Fibroblast of lung (primary cell): ENCODE results near the gene TANC1. TPM values are rescaled to one million over a fixed set of nuclear protein-coding genes. Genes with fewer than 3 reads are reported as not detected.

Experiments
- DNase-seq, 2 donors: peaks; one replicate each; pipeline versions ENCODE4 v3.0.0 to v3.0.0-alpha.2; 2010; ENCODE audit warnings: low read depth in 2 of 2
- H2AFZ ChIP-seq: 2 replicates; pipeline ENCODE4 v1.5.1; 2012; ENCODE audit warnings: low read length, control low read depth, inconsistent platforms
- H3K27ac ChIP-seq: 2 replicates; pipeline ENCODE4 v1.5.1; 2011; ENCODE audit warnings: low read length, control low read depth; ENCODE audit not compliant: insufficient read depth
- H3K27me3 ChIP-seq: 2 replicates; pipeline ENCODE4 v1.5.1; 2011; ENCODE audit warnings: mild to moderate bottlenecking, low read length; ENCODE audit not compliant: control insufficient read depth, insufficient read depth
- H3K36me3 ChIP-seq: 2 replicates; pipeline ENCODE4 v1.5.1; 2011; ENCODE audit warnings: low read length; ENCODE audit not compliant: control insufficient read depth, insufficient read depth
- H3K4me1 ChIP-seq: 2 replicates; pipeline ENCODE4 v1.5.1; 2011; ENCODE audit warnings: low read length; ENCODE audit not compliant: control insufficient read depth, insufficient read depth; ENCODE audit errors: extremely low read depth
- H3K4me2 ChIP-seq: 2 replicates; pipeline ENCODE4 v1.5.1; 2011; ENCODE audit warnings: low read length, control low read depth; ENCODE audit not compliant: insufficient read depth; ENCODE audit errors: extremely low read depth
- H3K4me3 ChIP-seq, 4 experiments: fragments of 200-600 bp in 1 of 4; sonication (generic) in 1 of 4; replicated peaks in 1 of 4; 2 replicates each; pipeline ENCODE4 v1.5.1; 2011 to 2016; ENCODE audit warnings: low read length in 4 of 4, low read depth in 3 of 4, mild to moderate bottlenecking in 3 of 4, control low read depth in 2 of 4, inconsistent platforms in 1 of 4, mixed read lengths in 1 of 4; ENCODE audit not compliant: insufficient read depth in 1 of 4; ENCODE audit errors: control extremely low read depth in 1 of 4
- H3K79me2 ChIP-seq: 2 replicates; pipeline ENCODE4 v1.5.1; 2012; ENCODE audit warnings: mild to moderate bottlenecking, low read length, inconsistent platforms; ENCODE audit not compliant: control insufficient read depth, insufficient read depth
- H3K9ac ChIP-seq: 2 replicates; pipeline ENCODE4 v1.5.1; 2011; ENCODE audit warnings: mild to moderate bottlenecking, low read length, control low read depth; ENCODE audit not compliant: insufficient read depth
- H3K9me3 ChIP-seq: 2 replicates; pipeline ENCODE4 v1.5.1; 2012; ENCODE audit warnings: low read depth, low read length; ENCODE audit not compliant: control insufficient read depth, insufficient read depth
- H4K20me1 ChIP-seq: 2 replicates; pipeline ENCODE4 v1.5.1; 2011; ENCODE audit warnings: low read length; ENCODE audit not compliant: control insufficient read depth, insufficient read depth; ENCODE audit errors: extremely low read depth
- EZH2 ChIP-seq: IDR thresholded peaks from 2 replicates; pipeline ENCODE4 v1.5.1; 2012; ENCODE audit warnings: low read length, control low read depth, mild to moderate bottlenecking; ENCODE audit errors: missing control alignments
- polyA plus RNA-seq, 2 donors: library from polyadenylated mRNA; depleted of rRNA in 1 of 2; stranded (reverse) in 1 of 2; unstranded in 1 of 2; fragments of >200 nt; gene quantifications; 2 replicates each; pipeline ENCODE4 v1.2.1, GENCODE V29; 2011 to 2012; ENCODE audit warnings: missing spikeins in 1 of 2
- total RNA-seq: library from RNA; depleted of rRNA; stranded (reverse); fragments of >200 nt; gene quantifications from 2 replicates; pipeline ENCODE4 v1.2.1, GENCODE V29; 2014
- TF ChIP-seq, protein P1 (sequence below), 2 donors: IDR thresholded peaks in 1 of 2; conservative IDR thresholded peaks in 1 of 2; 1 replicate in 1 of 2; 2 replicates in 1 of 2; pipeline ENCODE4 v1.5.1; 2011 to 2012; ENCODE audit warnings: low read length in 2 of 2, control low read depth in 1 of 2, inconsistent platforms in 1 of 2, low read depth in 1 of 2, mild to moderate bottlenecking in 1 of 2

TANC1 gene
- total and polyA plus RNA-seq, 2 donors (not counting 1 experiment from before 2014, with no cell fraction given) = 32.7 to 41.9 TPM

DNA sequence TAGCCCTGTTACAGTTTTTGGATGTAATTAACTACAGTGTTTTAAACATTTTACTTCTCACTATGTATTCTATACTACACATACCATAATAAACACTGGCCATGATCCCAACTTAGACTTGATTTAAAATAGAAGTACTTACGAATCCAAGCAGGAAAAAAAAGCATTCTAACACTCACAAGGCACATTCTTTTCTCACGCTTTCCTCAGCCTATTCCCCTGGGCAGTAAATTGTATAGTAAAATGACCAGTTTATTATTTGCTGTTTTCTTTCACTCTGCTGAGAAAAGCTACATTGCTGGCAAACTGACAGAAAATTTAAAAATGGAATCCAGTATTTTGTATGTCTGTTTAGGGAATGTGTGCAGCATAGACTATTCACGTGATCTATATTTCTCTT is 2.8 kb upstream of the TANC1 start:
- TF ChIP-seq, protein P1, sequence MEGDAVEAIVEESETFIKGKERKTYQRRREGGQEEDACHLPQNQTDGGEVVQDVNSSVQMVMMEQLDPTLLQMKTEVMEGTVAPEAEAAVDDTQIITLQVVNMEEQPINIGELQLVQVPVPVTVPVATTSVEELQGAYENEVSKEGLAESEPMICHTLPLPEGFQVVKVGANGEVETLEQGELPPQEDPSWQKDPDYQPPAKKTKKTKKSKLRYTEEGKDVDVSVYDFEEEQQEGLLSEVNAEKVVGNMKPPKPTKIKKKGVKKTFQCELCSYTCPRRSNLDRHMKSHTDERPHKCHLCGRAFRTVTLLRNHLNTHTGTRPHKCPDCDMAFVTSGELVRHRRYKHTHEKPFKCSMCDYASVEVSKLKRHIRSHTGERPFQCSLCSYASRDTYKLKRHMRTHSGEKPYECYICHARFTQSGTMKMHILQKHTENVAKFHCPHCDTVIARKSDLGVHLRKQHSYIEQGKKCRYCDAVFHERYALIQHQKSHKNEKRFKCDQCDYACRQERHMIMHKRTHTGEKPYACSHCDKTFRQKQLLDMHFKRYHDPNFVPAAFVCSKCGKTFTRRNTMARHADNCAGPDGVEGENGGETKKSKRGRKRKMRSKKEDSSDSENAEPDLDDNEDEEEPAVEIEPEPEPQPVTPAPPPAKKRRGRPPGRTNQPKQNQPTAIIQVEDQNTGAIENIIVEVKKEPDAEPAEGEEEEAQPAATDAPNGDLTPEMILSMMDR (conservative IDR thresholded peaks at IDR 0.05 in 1 of 2, IDR thresholded peaks at IDR 0.05 in 1 of 2; ENCODE audit: low read depth in 1 of 2, low read length in 2 of 2) = no peak
- no peak for TF ChIP-seq EZH2
- H3K79me2 ChIP-seq = peaks cover 20% of the 10 kb centered on the region
- H2AFZ ChIP-seq = no peak overlapping the region
- H3K9me3 ChIP-seq = no peaks in the 10 kb centered on the region
- peak in 1 of 2 donors; percentile 42 for DNase-seq
- H3K4me3 ChIP-seq = no peak overlapping the region
- H3K4me1 ChIP-seq = peaks cover 11% of the 10 kb centered on the region
- no peaks in the 10 kb centered on the region for H3K27me3 ChIP-seq
- no peak overlapping the region for H3K27ac ChIP-seq
- no peak overlapping the region for H3K9ac ChIP-seq
- peaks cover 2% of the 10 kb centered on the region for H4K20me1 ChIP-seq
- H3K36me3 ChIP-seq = no peaks in the 10 kb centered on the region
- H3K4me2 ChIP-seq = peak overlapping the region; percentile 54

DNA sequence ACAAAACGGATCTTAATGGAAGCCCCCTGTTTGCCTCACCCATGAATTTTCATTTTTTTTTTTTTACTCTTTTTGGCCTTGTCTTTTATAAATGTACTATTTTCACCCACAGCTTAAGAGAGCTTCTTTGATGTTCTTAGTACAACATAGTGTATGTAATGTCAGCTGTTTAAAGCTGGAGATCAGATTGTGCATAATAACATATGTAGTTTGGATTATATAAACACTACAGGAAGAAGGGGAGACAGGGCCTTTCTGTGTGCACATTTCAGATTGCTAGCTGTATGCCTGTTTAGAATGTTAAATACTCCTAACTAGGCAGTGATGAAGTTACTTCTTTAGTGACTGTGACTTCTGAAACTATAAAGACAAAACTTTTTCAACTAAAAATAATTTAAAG is 2.1 kb upstream of the TANC1 start:
- H3K79me2 ChIP-seq = peaks cover 27% of the 10 kb centered on the region
- no peak overlapping the region for H3K9ac ChIP-seq
- peak overlapping the region; percentile 92 for H3K27ac ChIP-seq
- H3K36me3 ChIP-seq = no peaks in the 10 kb centered on the region
- peak overlapping the region; percentile 70 for H2AFZ ChIP-seq
- no peaks in the 10 kb centered on the region for H3K27me3 ChIP-seq
- no peak overlapping the region for H3K4me3 ChIP-seq
- TF ChIP-seq EZH2 = no peak
- TF ChIP-seq, protein P1 (conservative IDR thresholded peaks at IDR 0.05 in 1 of 2, IDR thresholded peaks at IDR 0.05 in 1 of 2; ENCODE audit: low read depth in 1 of 2, low read length in 2 of 2) = no peak
- H3K4me2 ChIP-seq = peak overlapping the region; percentile 51
- H3K4me1 ChIP-seq = peaks cover 12% of the 10 kb centered on the region
- H4K20me1 ChIP-seq = peaks cover 2% of the 10 kb centered on the region
- peak in 1 of 2 donors; percentile 57 for DNase-seq
- no peaks in the 10 kb centered on the region for H3K9me3 ChIP-seq

DNA sequence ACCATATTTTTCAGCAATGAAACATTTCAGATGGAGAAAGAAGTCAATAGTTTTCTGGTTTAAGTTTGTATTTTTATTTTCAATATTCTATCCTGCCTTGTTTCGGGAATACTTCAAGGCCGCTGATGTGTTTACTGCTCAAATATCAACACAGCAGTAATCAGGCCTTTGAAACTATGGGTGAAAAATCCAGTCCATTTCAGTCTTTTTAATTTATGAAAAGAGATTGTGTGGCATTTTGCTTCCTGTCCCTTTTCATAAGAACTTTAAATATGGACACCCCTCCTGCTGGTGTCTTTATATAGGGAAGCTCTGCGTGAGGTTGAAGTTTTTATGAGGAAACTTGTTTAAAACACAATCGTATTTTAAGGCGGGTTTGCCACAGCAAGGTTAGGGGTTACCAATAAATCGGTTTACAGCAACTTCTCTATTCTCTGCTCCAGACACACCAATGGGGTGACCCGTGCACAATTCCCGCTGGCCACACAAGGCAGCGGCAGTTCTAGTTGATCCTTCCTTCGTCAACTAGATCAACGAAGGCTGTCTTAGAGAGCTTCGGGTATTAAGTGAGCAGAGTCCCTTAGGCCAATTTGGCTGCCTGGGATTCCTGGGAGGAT is 1.2 kb upstream of the TANC1 start:
- Histone ChIP-seq H3K27me3 (no peaks in the 10 kb centered on the region), H3K9me3 (no peaks in the 10 kb centered on the region), H3K4me2 (peak overlapping the region; percentile 90), H3K4me1 (peaks cover 18% of the 10 kb centered on the region), H3K4me3 (peak overlapping the region; percentile 62 to 92 (median 76)), H3K36me3 (no peaks in the 10 kb centered on the region), H3K27ac (peak overlapping the region; percentile 92), H2AFZ (peak overlapping the region; percentile 81), H3K9ac (peak overlapping the region; percentile 79), H3K79me2 (peaks cover 34% of the 10 kb centered on the region), H4K20me1 (peaks cover 2% of the 10 kb centered on the region)
- TF ChIP-seq EZH2 = no peak
- no peak for DNase-seq
